ENCODE data around the gene USH1C.

GRCh38 chr11:17588166-17588565, 44.0 kb upstream of the USH1C start:
- TF ChIP-seq CTCF (IDR thresholded peaks at IDR 0.05), result no peak
- TF ChIP-seq POLR2A (IDR thresholded peaks at IDR 0.05), result no peak
